ENCODE data around the gene RAB19. TPM values are rescaled to one million over a fixed set of nuclear protein-coding genes. Genes with fewer than 3 reads are reported as not detected.

Gene RAB19
- total RNA-seq, 1 experiment from 2014 or later = 10.8 TPM

DNA sequence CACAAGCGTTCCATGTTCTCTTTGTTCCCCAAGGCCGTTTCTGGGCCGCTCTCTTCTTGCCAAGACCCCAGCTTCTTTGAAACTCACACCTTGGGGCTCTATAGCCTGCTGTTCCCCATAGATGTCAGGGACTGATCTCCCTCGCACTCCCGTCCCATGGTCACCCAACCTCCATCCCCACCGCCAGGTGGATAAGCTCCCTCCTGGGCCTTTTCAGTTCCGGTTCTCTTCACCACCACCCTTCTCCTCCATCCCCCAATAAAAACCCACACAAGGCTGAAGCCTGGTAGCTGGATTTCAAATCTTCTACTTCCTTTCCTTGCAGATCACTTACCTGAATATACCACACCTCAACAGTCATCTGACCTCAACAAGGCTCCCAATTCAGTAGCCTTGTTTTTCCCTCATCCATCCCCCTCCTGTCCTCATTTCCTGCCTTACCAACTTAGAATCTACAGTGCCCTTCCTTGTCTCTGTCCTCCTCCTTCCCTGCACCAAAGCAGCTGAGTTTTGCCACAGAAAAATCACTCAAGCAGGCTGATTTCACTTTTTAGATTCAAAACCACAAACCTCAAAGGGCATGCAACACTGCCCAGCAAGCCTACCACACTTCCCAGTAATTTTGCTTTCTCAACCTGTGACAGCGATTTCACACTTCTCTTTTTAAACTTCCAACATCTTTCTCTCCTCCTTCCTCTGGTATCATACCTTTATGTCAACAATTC, 13.2 kb upstream of the RAB19 start:
- H3K9me3 Mint-ChIP-seq = no peaks in the 10 kb centered on the region
- no peaks in the 10 kb centered on the region for H3K36me3 Mint-ChIP-seq
- ChIA-PET POLR2A (no interaction called here), CTCF (interaction anchor here (0.9 to 1.6 kb wide), 2 partner anchors 53 to 79 kb away, joined by 3 to 5 read pairs; no protein-coding TSS in a partner anchor)
- H3K4me3 Mint-ChIP-seq = no peak overlapping the region
- peak; percentile 37 for ATAC-seq
- no peaks in the 10 kb centered on the region for H3K4me1 Mint-ChIP-seq
- no peaks in the 10 kb centered on the region for H3K27me3 Mint-ChIP-seq (ENCODE audit: low read depth)
- no peak overlapping the region for H3K27ac Mint-ChIP-seq
- no peak for DNase-seq (ENCODE audit: low spot score)
- TF ChIP-seq, protein P1, sequence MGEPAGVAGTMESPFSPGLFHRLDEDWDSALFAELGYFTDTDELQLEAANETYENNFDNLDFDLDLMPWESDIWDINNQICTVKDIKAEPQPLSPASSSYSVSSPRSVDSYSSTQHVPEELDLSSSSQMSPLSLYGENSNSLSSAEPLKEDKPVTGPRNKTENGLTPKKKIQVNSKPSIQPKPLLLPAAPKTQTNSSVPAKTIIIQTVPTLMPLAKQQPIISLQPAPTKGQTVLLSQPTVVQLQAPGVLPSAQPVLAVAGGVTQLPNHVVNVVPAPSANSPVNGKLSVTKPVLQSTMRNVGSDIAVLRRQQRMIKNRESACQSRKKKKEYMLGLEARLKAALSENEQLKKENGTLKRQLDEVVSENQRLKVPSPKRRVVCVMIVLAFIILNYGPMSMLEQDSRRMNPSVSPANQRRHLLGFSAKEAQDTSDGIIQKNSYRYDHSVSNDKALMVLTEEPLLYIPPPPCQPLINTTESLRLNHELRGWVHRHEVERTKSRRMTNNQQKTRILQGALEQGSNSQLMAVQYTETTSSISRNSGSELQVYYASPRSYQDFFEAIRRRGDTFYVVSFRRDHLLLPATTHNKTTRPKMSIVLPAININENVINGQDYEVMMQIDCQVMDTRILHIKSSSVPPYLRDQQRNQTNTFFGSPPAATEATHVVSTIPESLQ (CRISPR knock-in tag; IDR thresholded peaks at IDR 0.05) = no peak
- TF ChIP-seq MAX (CRISPR knock-in tag; IDR thresholded peaks at IDR 0.05) (no peak), ZNF671 (CRISPR knock-in tag; IDR thresholded peaks at IDR 0.05) (no peak), ZNF416 (CRISPR knock-in tag; IDR thresholded peaks at IDR 0.05) (no peak), ZNF512 (CRISPR knock-in tag; IDR thresholded peaks at IDR 0.05; ENCODE audit: borderline replicate concordance) (no peak), ETV6 (CRISPR knock-in tag; IDR thresholded peaks at IDR 0.05) (no peak), TP53 (CRISPR knock-in tag; IDR thresholded peaks at IDR 0.05) (no peak), FOXJ3 (CRISPR knock-in tag; IDR thresholded peaks at IDR 0.05; ENCODE audit: borderline replicate concordance) (no peak)
- TF ChIP-seq, protein P2, sequence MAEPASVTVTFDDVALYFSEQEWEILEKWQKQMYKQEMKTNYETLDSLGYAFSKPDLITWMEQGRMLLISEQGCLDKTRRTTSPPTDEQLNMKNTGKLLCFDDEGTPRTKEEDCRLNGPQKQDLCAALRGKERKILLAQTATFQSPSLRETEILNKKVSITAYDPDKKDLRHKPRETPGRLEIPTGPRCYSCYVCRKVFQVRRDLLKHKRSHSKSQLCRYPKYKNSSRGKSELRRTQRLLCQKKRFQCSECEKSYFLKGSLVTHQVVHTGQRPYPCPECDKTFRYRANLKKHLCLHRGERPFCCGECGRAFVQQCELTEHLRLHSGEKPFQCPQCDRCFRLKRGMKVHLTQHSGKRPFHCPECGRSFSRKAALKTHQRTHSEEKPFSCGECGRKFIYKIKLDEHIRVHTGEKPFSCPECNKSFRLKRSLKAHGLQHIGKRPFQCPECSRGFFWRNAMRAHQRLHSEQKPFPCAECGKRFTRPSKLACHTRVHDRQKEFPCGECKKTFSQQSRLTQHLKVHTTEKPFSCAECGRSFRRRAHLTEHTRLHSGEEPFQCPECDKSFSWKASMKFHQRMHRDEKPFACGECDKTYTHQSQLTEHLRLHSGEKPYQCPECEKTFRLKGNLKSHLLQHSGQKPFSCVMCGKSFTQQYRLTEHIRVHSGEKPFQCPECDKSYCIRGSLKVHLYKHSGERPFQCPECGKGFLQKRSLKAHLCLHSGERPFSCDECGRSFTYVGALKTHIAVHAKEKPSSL (CRISPR knock-in tag; conservative IDR thresholded peaks at IDR 0.05) = no peak

GRCh38 chr7:140391634-140392033, 12.2 kb upstream of the RAB19 start:
- H3K36me3 Mint-ChIP-seq = peaks cover 4% of the 10 kb centered on the region; the same call in 1 of the 2 replicates
- CTCF ChIA-PET = no interaction called here
- no peak overlapping the region for H3K27ac Mint-ChIP-seq
- no peak overlapping the region for H3K4me3 Mint-ChIP-seq
- H3K4me1 Mint-ChIP-seq = peaks cover 4% of the 10 kb centered on the region
- no peaks in the 10 kb centered on the region for H3K27me3 Mint-ChIP-seq (ENCODE audit: low read depth)
- POLR2A ChIA-PET = no interaction called here
- no peak for ATAC-seq
- DNase-seq (ENCODE audit: low spot score) = no peak
- peaks cover 4% of the 10 kb centered on the region; the same call in 1 of the 2 replicates for H3K9me3 Mint-ChIP-seq
- TF ChIP-seq, protein P3, sequence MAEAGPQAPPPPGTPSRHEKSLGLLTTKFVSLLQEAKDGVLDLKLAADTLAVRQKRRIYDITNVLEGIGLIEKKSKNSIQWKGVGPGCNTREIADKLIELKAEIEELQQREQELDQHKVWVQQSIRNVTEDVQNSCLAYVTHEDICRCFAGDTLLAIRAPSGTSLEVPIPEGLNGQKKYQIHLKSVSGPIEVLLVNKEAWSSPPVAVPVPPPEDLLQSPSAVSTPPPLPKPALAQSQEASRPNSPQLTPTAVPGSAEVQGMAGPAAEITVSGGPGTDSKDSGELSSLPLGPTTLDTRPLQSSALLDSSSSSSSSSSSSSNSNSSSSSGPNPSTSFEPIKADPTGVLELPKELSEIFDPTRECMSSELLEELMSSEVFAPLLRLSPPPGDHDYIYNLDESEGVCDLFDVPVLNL (CRISPR knock-in tag; IDR thresholded peaks at IDR 0.05; ENCODE audit: borderline replicate concordance, low read depth) = no peak
- TF ChIP-seq, protein P4, sequence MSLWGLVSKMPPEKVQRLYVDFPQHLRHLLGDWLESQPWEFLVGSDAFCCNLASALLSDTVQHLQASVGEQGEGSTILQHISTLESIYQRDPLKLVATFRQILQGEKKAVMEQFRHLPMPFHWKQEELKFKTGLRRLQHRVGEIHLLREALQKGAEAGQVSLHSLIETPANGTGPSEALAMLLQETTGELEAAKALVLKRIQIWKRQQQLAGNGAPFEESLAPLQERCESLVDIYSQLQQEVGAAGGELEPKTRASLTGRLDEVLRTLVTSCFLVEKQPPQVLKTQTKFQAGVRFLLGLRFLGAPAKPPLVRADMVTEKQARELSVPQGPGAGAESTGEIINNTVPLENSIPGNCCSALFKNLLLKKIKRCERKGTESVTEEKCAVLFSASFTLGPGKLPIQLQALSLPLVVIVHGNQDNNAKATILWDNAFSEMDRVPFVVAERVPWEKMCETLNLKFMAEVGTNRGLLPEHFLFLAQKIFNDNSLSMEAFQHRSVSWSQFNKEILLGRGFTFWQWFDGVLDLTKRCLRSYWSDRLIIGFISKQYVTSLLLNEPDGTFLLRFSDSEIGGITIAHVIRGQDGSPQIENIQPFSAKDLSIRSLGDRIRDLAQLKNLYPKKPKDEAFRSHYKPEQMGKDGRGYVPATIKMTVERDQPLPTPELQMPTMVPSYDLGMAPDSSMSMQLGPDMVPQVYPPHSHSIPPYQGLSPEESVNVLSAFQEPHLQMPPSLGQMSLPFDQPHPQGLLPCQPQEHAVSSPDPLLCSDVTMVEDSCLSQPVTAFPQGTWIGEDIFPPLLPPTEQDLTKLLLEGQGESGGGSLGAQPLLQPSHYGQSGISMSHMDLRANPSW (CRISPR knock-in tag; conservative IDR thresholded peaks at IDR 0.05; ENCODE audit: low read depth) = no peak
- no peak for TF ChIP-seq GABPB1 (CRISPR knock-in tag; IDR thresholded peaks at IDR 0.05)
- TF ChIP-seq TP53 (CRISPR knock-in tag; IDR thresholded peaks at IDR 0.05) = no peak
- TF ChIP-seq, protein P1 (CRISPR knock-in tag; IDR thresholded peaks at IDR 0.05) = no peak
- TF ChIP-seq ERG (CRISPR knock-in tag; IDR thresholded peaks at IDR 0.05) = no peak
- no peak for TF ChIP-seq ATF1 (CRISPR knock-in tag; IDR thresholded peaks at IDR 0.05)
- no peak for TF ChIP-seq MYBL2 (CRISPR knock-in tag; IDR thresholded peaks at IDR 0.05)
- TF ChIP-seq, protein P5, sequence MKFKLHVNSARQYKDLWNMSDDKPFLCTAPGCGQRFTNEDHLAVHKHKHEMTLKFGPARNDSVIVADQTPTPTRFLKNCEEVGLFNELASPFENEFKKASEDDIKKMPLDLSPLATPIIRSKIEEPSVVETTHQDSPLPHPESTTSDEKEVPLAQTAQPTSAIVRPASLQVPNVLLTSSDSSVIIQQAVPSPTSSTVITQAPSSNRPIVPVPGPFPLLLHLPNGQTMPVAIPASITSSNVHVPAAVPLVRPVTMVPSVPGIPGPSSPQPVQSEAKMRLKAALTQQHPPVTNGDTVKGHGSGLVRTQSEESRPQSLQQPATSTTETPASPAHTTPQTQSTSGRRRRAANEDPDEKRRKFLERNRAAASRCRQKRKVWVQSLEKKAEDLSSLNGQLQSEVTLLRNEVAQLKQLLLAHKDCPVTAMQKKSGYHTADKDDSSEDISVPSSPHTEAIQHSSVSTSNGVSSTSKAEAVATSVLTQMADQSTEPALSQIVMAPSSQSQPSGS (CRISPR knock-in tag; IDR thresholded peaks at IDR 0.05; ENCODE audit: borderline replicate concordance, low read depth) = no peak
- TF ChIP-seq, protein P6, sequence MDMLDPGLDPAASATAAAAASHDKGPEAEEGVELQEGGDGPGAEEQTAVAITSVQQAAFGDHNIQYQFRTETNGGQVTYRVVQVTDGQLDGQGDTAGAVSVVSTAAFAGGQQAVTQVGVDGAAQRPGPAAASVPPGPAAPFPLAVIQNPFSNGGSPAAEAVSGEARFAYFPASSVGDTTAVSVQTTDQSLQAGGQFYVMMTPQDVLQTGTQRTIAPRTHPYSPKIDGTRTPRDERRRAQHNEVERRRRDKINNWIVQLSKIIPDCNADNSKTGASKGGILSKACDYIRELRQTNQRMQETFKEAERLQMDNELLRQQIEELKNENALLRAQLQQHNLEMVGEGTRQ (CRISPR knock-in tag; IDR thresholded peaks at IDR 0.05) = no peak
